ENCODE data around the gene COL5A1.

The COL5A1 gene

DNA sequence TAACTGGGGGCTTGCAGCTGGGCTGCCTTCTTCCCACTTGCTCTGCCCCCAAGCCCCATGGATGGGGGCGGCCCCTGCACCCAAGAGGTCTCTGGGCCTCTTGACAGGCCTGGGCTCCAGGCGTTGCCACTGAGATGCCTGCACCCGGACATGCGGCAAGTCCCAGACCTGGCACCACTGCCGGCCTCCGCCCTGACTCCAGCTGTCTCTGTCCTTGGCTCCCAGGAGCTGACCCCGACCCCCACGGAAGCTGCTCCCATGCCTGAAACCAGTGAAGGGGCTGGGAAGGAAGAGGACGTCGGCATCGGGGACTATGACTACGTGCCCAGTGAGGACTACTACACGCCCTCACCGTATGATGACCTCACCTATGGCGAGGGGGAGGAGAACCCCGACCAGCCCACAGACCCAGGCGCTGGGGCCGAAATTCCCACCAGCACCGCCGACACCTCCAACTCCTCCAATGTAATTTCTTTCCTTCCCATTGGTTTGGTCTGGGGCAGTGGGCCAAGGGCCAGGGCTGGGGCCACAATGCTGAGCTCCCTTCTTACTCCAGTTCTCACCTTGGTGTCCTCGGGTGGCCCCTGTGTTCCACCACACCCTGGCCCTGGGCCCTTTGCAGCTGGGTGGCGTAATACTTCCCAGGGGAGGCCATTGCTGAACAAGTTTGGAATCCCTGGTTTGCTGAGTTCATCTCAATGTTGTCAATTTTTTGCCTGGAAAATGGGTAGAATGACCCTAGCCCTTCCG is 88.6 kb downstream of the COL5A1 start:
- DNase-seq: no peak

DNA sequence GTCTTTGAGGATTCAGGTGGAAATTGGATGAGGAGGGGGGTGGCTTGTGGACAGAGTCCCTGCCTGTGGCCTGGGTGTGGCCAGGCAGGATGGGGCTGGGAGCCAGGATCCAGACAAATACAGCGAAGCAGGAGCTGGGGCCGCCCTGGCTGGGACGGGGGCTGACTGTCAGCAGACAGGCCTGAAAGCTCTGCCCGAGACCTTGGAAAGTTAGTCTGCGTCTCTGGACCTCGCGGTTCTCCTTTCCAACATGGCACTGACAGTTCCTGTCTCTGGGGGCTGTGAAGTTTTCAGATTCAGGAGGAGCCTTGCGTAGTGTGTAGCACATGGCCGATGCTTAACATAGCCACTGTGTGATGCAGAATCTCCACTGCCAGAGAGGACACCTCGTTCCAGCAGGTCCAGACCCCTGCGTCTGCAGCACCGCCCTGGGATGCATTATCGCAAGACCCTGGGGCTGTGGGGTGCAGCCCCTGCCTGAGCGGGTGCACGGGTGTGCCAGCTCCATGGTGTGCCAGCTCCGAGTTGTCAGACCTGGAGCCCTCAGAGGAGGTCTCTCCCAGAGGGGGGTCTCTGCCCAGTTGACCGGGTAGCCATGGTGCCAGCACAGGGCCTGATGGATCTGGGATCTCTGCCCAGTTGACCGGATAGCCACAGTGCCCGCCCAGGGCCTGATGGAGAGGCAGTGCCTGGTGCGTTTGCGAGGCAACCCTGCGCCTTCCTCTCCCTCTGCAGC is 89.3 kb downstream of the COL5A1 start:
- no peak for DNase-seq

DNA sequence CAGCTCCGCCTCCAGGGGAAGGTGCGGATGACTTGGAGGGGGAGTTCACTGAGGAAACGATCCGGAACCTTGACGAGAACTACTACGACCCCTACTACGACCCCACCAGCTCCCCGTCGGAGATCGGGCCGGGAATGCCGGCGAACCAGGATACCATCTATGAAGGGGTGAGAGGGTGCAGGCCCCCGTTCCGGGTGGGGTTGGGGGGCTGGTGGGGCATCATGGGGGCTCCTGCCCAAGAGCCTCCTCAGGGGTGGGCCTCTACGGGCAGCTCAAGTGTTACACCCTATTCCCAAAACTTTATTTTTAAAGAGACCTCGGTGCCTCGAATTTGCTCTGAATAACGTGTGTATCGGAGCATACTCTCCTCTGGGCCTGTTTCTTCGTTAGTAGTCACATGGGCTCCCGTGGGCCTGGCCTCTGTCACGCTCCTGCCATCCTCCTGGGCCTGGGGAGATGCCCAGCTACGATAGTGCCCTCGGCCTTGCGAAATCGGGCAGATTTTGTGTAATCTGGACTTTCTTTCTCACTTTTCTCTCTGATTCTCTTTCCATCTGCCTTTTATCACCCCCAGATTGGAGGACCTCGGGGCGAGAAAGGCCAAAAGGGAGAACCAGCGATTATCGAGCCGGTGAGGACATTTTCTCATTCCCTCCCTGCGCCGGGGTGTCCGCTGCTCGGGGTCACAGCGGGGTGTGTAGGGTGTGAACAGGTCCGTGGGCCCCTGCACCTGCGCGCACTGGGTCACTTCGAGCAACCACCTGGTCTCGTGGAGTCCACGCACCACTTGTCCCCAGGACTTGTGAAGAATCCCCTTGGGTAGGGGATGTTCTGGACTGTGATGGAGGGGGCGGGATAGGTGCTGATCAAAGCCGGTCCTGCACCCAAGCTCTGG is 90.1 kb downstream of the COL5A1 start:
- DNase-seq: no peak

DNA sequence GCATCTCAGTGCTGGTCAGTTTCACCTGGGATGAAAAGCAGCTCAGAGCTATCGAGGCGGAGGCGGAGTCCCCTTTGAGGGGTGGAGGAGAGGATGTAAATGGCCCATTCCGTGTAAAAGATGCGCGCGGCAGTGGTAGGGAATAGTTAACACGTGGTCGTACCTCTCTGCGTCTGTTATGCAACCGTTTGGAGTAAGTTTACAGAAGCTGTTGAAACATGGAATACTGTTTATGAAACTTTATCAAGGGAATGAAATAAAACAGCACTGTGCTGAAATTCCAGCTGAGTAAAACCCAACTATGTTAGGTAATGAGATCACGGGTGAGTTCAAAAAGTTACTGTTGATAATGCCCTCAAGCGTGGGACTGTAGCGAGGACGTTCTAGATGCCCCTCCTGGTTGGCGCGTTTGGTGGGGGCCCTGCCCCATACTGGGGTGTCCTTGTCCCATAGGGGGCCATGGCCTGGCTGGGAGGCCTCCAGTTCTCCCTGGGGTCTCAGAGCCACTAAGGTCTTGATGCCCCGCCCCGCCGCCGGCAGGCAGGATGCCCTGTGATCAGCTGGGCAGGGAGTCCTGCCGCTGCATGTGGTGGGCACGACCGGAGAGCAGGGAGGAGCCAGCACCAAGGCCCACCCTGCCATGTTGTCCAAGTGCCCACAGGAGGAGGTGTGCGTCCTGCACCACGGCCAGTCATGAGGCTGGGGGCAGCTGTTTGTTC is 90.9 kb downstream of the COL5A1 start:
- DNase-seq: no peak

DNA sequence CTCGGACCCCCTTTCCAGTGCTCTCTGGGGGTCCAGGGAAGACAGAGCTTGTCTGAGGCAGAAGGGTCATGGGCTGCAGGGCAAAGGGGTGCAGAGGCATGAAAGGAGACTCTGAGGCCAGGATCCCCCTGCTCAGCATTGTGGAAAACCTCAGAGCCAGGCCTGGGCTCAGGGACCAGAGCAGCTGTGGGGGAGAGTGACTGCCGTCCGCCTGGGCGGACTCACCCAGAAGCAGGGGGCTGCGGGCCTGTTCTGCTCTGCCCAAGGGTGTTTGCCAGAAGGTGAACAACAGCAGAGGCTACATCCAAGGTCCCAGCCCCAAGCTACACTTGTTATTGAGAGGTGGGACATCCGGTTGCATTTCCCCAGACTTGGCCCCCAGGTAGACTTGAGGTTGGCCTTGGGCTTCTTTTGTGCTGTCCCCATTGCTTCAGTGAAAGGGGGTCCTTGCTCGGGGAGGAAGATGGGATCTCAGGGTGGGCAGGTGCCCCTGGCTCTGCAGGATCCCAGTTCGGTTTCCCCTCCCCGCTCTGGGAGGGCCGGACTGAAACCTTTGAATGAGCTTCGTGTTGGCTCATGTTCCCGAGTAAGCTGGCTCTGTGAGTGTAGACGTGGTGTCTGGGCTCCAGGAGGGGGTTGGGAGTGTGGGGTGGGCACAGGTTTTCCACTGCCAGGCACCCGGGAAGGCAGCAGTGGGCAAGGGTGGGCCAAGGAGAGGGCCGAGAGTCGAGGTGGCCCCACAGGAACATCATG is 92.1 kb downstream of the COL5A1 start:
- no peak for DNase-seq

DNA sequence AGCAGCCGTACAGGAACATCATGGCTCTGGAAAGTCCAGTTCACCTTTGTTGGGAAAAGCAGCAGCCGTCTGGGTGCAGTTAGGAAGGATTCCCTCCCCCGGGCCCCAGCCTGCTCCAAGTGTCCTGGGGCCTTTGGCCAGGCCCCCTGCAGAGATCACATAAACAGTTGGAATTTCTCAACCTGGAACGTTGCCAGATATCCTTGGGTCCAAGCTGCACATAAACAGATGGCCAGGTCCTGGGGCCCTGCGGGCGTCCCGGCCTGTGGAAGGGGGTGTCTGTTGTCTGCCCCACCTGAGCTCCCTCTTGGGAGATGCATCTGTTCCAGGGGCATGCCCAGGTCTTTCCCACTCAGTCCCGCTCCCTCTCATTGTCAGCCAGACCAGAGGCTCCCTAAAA is 92.7 kb downstream of the COL5A1 start:
- DNase-seq: no peak

DNA sequence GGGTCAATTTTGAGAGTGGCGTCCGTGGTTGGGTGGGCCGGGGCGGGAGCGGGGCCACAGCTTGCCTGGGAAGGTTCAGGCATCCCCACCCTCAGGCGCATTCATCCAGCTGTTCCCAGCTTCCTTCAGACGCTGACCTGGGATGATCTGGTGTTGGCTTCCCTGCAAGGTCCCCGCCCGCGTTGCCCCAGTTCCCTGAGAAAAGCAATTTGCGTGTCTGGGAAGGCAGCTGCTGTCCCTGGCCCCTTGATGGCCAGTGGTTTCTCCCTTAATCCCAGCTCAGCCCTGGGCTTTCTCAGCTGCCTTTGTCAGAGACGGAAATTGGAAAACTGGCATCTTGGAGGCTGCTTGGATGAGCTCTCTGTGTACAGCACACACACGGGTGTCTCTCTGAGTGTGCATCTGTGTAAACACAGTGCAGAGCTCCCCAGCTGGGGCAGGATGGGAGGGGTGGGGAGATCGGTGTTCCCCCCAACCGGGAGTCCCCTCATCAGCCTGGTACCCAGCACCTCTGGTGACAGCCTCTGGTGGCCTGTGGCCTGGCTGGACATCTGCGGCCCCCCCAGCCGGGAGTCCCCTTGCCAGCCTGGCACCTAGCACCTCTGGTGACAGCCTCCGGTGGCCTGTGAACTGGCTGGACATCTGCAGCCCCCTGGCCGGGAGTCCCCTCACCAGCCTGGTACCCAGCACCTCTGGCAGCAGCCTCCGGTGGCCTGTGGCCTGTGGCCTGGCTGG is 94.0 kb downstream of the COL5A1 start:
- no peak for DNase-seq

DNA sequence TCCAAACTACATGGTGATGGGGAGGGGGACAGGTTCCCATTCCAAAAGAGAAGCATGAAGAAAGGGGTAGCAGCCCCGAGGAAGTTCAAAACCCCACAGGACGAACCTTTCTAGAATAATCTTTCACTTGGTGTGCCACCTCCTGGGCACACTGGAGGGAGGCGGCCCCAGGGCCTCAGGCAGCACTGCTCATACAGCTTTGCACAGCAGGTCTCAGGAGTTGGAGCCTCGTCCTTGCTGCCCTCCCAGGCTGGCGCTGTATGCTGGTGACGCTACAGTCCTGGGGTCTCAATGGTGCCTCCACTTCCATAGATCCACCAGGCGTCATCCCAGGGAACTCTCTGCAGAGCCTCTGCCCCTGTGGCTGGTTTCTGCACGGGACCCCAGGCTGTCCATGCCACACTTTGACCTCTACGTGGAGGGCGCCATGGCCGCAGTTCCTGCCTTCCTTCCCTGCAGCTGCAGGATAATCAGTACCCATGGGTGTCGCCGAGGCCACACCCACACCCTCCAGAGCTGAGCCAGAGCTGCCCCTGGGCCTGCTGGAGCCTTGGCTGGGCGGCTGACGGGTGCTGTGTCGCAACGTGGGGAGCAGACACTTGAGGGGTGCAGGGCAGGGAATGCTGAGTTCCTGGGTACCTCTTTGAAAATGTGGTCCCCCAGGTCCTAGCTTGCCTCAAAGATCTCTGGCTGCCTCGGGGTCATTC is 95.3 kb downstream of the COL5A1 start:
- DNase-seq: no peak

DNA sequence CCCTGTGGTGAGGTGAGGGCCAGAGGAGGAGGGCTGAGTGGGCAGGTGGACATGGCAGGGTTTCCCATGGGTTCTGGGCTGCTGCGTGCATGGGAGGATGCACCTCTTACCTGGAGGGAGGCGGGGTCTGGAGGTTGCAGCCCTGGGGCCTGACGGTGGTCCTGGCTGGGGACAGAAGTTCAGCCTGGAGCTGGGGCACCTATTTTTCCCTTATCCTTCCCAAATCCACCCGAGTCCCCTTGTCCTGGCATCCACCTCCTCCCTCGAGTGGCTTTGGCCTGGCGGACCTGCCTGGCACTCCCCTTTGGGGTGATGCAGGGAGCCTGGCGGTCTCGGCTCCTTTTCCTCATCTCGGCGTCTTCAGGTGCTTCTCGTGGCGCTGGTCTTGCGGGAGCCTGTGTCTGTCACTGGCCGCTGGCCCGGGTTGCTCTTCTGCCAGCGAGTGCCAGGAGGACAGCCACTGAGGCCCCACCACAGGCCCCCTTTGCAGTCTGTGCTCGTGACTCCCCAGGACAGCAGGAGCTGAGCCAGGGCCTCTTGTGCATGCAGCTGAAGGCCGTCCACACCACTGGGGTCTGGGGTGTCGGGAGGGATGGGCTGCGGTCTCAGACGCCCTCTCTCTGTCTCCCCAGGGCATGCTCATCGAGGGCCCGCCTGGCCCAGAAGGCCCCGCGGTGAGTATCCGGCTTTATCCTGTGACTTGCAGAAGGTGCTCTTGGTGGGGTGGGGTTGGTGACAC is 96.4 kb downstream of the COL5A1 start:
- DNase-seq: no peak

DNA sequence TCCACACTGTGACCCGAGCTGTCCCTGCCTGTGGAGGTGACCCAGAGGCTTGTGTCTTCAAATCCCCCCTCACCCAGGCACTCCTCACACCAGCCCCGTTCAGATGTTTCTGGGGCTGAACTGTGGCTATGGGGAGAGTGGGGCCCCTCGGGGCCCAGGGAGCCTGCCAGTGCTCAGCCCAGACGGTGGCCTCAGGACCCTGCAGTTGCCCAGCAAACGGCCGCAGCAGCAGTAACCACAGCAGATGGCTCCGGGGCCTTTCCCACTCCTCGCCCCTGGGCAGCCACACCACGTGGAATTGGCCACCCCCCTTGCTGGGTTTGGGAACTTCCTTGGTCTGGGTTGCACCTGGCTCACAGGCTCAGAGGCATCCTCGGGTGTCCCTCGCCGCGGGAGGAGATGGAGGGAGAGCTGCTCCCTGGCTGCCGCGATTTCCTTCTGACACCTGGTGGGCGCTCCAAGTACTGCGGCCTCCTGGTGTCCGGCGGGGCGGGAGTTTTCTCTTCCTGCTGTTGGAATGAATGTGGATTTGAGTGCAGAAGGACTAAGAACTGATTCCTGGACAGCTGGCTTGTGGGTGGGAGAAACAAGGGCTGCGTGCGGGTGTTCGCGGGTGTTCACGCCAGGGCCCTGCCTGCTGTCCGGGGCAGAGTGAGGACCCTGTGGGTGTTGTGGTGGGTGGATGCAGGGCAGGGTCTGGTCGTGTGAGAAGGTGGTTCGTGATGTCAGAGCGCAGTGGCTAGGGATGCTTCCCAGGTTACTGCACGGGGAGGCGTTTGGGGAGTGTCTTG is 97.5 kb downstream of the COL5A1 start:
- peak; percentile 27 for DNase-seq

DNA sequence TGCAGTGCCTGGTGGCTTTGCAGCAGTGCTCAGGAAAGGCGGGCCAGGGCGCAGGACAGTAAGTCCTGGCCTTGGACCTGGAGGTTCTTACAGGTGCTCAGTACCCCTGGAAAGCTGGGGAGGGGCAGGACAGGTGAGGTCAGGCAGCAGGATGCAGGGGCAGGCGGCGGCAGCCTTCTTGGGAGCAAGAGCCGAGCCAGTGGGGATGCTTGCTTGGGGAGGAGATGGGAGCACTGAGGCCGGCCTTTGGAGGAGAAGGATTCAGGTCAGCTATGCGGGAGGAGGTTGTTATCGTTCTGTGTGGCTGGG is 98.0 kb downstream of the COL5A1 start:
- no peak for DNase-seq

DNA sequence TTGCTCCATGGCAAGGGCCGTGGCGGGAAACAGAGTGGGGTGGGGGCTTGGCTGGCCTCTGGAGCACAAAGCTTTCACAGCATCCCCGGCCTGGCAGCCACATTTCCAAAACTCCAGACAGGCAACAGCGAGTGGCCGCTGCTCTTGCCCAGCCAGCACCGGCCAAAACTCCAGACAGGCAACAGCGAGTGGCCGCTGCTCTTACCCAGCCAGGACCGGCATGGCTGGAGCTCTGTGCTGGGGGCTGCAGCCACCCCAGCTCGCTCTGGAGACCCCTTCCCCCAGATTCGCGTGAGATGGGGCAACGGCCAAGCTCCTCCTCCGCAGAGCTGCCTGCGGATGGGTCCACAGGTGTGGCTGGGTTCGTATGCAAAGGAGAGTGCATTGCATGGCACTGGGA is 98.5 kb downstream of the COL5A1 start:
- DNase-seq: no peak

DNA sequence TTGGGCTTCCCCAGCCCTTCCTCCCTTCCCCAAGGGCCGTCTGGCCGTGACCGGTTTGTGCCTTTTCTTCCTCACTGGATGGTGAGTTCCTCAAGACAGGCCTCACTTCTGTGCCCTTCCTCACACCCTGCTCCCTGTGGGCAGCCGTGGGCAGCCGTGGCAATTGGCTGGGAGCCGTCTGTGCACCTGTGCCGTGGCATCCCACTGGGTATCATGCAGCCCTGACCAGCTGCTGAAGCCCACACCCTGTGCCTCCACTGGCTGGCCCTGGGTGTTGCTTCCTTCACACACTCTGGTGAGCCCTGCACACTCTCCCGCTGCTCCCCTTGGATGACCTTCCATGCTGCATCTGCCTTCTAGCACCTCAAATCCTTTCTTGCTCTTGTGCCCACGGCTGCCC is 100.2 kb downstream of the COL5A1 start:
- DNase-seq: no peak

DNA sequence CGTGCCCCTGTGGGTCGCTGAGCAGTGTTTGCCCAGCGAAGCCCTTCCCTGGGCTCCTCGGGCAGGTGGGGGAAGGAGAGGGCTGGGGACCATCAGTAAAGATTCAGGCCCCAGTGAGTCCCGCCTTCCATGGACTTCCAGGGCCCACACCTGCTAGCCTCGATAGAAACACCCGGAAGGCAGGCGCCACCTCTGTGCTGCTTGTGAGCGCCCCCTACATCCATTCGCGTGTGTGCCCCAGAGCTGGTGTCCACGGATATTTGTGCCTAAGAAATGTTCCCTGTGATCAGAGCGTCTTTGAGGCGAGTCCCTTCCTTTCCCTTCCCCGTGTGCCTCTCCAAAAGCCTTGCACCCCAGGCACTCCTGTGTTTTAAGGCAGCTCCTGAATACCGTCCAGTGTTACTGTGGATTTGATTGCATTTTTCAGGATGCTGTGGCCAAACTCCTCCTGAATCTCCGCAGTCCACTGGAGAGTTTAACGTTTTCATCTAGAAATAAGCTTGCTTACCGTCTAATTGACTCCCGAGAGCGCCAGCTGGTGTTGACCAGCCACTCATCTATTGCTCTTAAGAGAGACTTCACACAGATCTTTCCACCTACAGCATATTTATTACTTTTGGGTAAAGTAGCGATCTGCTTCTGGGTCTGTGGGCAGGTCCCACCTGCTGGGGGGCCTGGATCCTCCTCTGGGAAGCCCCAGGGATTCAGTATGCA is 101.4 kb downstream of the COL5A1 start:
- no peak for DNase-seq

DNA sequence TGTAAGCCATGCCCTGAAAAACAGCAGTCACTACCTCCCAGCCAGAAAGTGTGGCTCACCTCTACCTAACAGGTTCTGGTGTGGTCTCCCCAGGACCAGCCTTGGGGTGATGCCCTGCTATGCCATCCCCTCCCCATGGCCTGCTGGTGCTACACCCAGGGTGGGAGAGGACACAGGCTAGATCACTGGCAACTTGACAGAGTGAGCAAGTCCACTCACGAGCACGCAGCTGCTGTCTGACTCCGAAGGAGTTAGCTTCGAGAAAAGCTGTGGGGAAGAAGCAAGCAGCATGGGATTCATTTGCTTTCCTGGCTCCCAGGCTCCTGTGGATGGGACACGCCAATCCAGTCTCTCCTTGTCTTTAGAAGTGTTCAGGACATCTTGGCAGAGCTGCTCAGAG is 102.2 kb downstream of the COL5A1 start:
- DNase-seq: no peak

DNA sequence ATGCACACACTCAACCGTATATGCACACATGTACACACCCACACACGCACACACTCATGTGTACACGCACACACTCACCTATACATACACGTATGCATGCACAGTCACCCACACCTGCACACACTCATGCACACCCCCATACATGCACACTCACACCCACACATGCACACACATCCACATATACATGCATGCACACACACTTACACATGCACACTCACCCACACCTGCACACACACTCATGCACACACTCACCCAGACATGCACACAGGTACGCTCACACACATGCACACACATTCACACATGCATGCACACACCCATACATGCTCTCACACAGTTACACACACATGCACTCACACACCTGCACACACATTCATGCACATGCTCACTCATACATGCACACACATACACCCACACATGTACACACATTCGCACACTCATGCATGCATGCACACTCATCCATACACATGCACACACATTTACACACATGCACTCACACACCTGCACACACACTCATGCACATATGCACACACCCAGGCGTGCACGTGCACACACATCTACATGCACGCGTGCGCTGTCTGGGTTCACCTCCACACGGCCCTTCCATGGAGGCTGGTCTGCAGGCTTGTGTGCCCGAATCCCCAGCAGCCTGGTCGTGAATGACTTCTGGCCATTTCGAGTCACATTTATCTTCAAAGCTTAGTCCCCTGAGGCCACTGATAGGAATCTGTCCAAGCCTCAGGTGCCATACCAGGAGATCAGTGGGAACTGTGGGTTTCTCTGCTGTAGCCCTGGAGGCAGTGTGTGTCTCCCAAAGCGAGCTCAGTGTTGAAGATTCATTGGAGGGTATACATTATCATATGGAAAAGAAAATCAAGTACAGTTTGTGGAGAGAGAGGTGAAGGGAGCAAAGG is 103.0 kb downstream of the COL5A1 start:
- DNase-seq: no peak

DNA sequence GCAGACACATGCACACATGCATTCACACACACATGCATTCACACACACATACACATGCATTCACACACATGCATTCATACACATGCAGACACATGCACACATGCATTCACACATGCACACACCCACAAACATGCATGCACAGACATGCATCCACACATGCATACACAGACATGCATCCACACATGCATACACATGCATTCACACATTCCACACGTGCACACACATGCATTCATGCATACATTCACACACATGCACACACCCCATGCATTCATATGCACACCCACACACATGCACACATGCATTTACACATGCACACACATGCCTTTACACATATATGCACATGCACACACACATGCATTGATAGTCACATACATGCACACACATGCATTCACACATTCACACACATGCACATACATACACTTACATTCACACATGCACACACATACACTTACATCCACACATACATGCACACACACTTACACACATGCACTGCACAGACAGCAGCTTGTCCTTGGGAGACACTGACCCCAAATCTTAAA is 106.4 kb downstream of the COL5A1 start:
- no peak for DNase-seq
